GM23248 (cell line): ENCODE results near the gene KCTD8. TPM values are rescaled to one million over a fixed set of nuclear protein-coding genes. Genes with fewer than 3 reads are reported as not detected.

ENCODE experiments used
- DNase-seq: peaks from one replicate; pipeline ENCODE4 v3.0.0-alpha.2; 2015
- H2AFZ ChIP-seq: fragments of 200-600 bp; sonication (generic); 2 replicates; pipeline ENCODE4 v1.6.1; 2016; ENCODE audit warnings: antibody characterized with exemption
- H3F3A ChIP-seq: fragments of 200-600 bp; sonication (generic); 2 replicates; pipeline ENCODE4 v1.6.1; 2016; ENCODE audit warnings: mild to moderate bottlenecking, antibody characterized with exemption, mixed run types; ENCODE audit not compliant: insufficient read depth
- H3K27ac ChIP-seq: fragments of 200-600 bp; sonication (generic); 2 replicates; pipeline ENCODE4 v1.5.1; 2016; ENCODE audit warnings: mild to moderate bottlenecking
- H3K27me3 ChIP-seq: fragments of 200-600 bp; sonication (generic); replicated peaks from 2 replicates; pipeline ENCODE4 v1.6.1; 2016; ENCODE audit warnings: mild to moderate bottlenecking; ENCODE audit not compliant: insufficient read depth
- H3K36me3 ChIP-seq: fragments of 200-600 bp; sonication (generic); 2 replicates; pipeline ENCODE4 v1.6.1; 2016; ENCODE audit warnings: low read depth, mild to moderate bottlenecking
- H3K4me1 ChIP-seq: fragments of 200-600 bp; sonication (generic); 2 replicates; pipeline ENCODE4 v1.6.1; 2016; ENCODE audit warnings: mild to moderate bottlenecking; ENCODE audit not compliant: insufficient read depth
- H3K4me2 ChIP-seq: fragments of 200-600 bp; sonication (generic); one replicate; pipeline ENCODE4 v1.6.1; 2016; ENCODE audit warnings: mild to moderate bottlenecking; ENCODE audit not compliant: unreplicated experiment
- H3K4me3 ChIP-seq: fragments of 200-600 bp; sonication (generic); 2 replicates; pipeline ENCODE4 v1.5.1; 2016; ENCODE audit warnings: mild to moderate bottlenecking
- H3K79me2 ChIP-seq: fragments of 200-600 bp; sonication (generic); 2 replicates; pipeline ENCODE4 v1.6.1; 2016; ENCODE audit warnings: mild to moderate bottlenecking; ENCODE audit not compliant: insufficient read depth
- H3K9ac ChIP-seq: fragments of 200-600 bp; sonication (generic); 2 replicates; pipeline ENCODE4 v1.6.1; 2016; ENCODE audit warnings: mild to moderate bottlenecking
- H3K9me2 ChIP-seq: fragments of 200-600 bp; sonication (generic); 2 replicates; pipeline ENCODE4 v1.6.1; 2016; ENCODE audit warnings: mixed run types, mild to moderate bottlenecking, moderate library complexity; ENCODE audit not compliant: insufficient read depth
- H3K9me3 ChIP-seq: fragments of 200-600 bp; sonication (generic); one replicate; pipeline ENCODE4 v1.6.1; 2017; ENCODE audit warnings: low read depth
- H4K20me1 ChIP-seq: fragments of 200-600 bp; sonication (generic); 2 replicates; pipeline ENCODE4 v1.6.0; 2016; ENCODE audit not compliant: insufficient read depth
- EZH2 ChIP-seq: fragments of 200-600 bp; sonication (generic); IDR thresholded peaks from 2 replicates; pipeline ENCODE4 v1.6.1; 2018; ENCODE audit warnings: antibody characterized with exemption, mild to moderate bottlenecking; ENCODE audit not compliant: insufficient read depth, poor library complexity, severe bottlenecking
- EZH2phosphoT487 ChIP-seq: fragments of 200-600 bp; sonication (generic); IDR thresholded peaks from 2 replicates; pipeline ENCODE4 v1.6.1; 2018; ENCODE audit warnings: antibody characterized with exemption, moderate library complexity, mild to moderate bottlenecking, low read depth; ENCODE audit not compliant: insufficient read depth
- WGBS, 2 experiments: methylation state at CpG; one replicate each; pipeline ENCODE4 v1.1.6; 2015 to 2017; ENCODE audit warnings: low lambda C conversion rate in 2 of 2, low coverage in 1 of 2; ENCODE audit errors: missing lambda C conversion rate in 2 of 2; 5-methylcytosine and 5-hydroxymethylcytosine counted together
- in situ Hi-C: fragments of 300-500 bp; cut with MboI; formaldehyde crosslinking; loops from 2 replicates; pipeline ENCODE4 v1.15.0; 2020
- polyA plus RNA-seq: library from polyadenylated mRNA; unstranded; fragments of >200 nt; fragmentation: Nextera tagmentation; extraction: Ambion mirVana; gene quantifications from 2 replicates; pipeline ENCODE4 v1.2.1, GENCODE V29; 2016
- total RNA-seq: library from RNA; depleted of rRNA; stranded (reverse); fragments of >200 nt; shearing (Covaris generic); gene quantifications from 2 replicates; pipeline ENCODE4 v1.2.3, GENCODE V29; 2014

The KCTD8 gene
- total and polyA plus RNA-seq, 2 experiments from 2014 or later: not detected

- Histone ChIP-seq H3K36me3 (no peaks in the 10 kb centered on the region), H3K4me1 (no peaks in the 10 kb centered on the region), H3F3A (no peaks in the 10 kb centered on the region), H2AFZ (no peak overlapping the region), H3K27me3 (no peaks in the 10 kb centered on the region), H3K27ac (no peak overlapping the region), H3K9me2 (no peaks in the 10 kb centered on the region), H3K9me3 (no peaks in the 10 kb centered on the region), H3K4me2 (no peak overlapping the region), H3K79me2 (no peaks in the 10 kb centered on the region), H4K20me1 (no peaks in the 10 kb centered on the region), H3K9ac (no peak overlapping the region), H3K4me3 (no peak overlapping the region)
- in situ Hi-C loops: no loop called here
- DNase-seq: no peak
- no peak for TF ChIP-seq EZH2phosphoT487
- no peak for TF ChIP-seq EZH2
Measured at GRCh38 chr4:44479731-44480130, 31.1 kb upstream of the KCTD8 start.

- no peaks in the 10 kb centered on the region for H3K9me3 ChIP-seq
- H3K27me3 ChIP-seq: no peaks in the 10 kb centered on the region
- H3K9ac ChIP-seq: no peak overlapping the region
- DNase-seq: no peak
- TF ChIP-seq EZH2 (no peak), EZH2phosphoT487 (no peak)
- no peak overlapping the region for H3K4me3 ChIP-seq
- no peaks in the 10 kb centered on the region for H3K9me2 ChIP-seq
- in situ Hi-C loops: no loop called here
- no peaks in the 10 kb centered on the region for H3K4me1 ChIP-seq
- H2AFZ ChIP-seq: no peak overlapping the region
- H4K20me1 ChIP-seq: no peaks in the 10 kb centered on the region
- H3K79me2 ChIP-seq: no peaks in the 10 kb centered on the region
- H3K4me2 ChIP-seq: no peak overlapping the region
- no peak overlapping the region for H3K27ac ChIP-seq
- no peaks in the 10 kb centered on the region for H3F3A ChIP-seq
- H3K36me3 ChIP-seq: no peaks in the 10 kb centered on the region
- WGBS, 2 experiments: 0 to 6% methylated on average over 1 of the region's 1 CpG
Measured at GRCh38 chr4:44462259-44462658, 13.7 kb upstream of the KCTD8 start.

DNA sequence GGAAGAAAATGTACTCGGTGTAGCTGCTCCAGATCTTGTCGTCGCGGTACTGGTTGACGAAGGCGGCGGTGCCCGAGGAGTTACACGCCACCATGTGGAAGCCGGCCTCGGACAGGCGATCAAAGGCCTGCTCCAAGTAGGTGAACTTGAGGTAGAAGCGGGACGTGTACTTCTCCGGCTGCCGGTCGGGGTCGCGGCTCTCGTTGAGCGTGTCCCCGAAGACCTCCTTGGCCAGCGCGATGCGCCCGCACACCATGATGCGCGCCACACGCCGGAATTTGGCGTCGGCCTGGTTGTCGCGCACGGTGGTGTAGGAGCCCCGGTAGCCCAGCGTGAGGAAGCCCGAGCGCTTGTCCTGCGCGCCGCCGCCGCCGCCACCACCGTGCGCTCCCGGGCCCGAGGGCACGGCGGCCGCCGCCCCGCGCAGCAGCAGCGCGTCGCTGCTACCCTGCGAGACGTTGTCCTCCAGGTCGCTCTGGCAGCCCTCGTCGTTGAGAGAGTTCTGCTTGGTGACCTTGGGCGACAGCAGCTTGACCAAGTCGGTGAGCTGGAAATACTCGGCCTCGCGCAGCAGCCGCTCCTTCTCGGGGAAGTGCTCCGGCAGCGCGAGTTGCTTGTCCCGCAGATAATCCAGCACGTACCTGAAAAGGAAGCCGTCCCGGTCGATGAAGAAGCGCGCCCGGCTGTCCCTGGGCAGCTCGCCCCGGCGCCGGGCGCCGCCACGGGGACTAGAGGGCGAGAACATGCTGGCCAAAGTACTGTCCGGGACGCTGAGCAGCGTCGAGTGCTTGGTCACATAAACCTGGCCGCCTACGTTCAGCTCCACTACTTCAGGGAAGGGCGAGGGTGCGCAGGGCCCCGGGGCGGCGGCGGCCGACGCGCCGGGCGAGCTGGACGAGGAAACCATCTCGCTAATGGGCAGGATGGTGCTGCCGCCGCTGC, 775 bp downstream of the KCTD8 start:
- 0 out of 2 replicates have a peak, but pooled peaks have one; percentile 34 for TF ChIP-seq EZH2phosphoT487
- TF ChIP-seq EZH2: peak; percentile 49
- Histone ChIP-seq H3F3A (no peaks in the 10 kb centered on the region), H3K9me3 (no peaks in the 10 kb centered on the region), H3K9me2 (no peaks in the 10 kb centered on the region), H3K27ac (no peak overlapping the region), H3K36me3 (no peaks in the 10 kb centered on the region), H2AFZ (peak overlapping the region; percentile 85), H3K4me3 (peak overlapping the region; percentile 71), H3K4me1 (0 out of 2 replicates have a peak, but pooled peaks cover 4% of the 10 kb centered on the region), H3K27me3 (peaks cover 43% of the 10 kb centered on the region), H4K20me1 (no peaks in the 10 kb centered on the region), H3K4me2 (peak overlapping the region; percentile 89), H3K79me2 (no peaks in the 10 kb centered on the region), H3K9ac (no peak overlapping the region)
- in situ Hi-C loops: no loop called here
- peak; percentile 14 for DNase-seq
- WGBS, 2 experiments: 2 to 3% methylated on average over 96 to 101 of the region's 110 CpGs

- TF ChIP-seq EZH2phosphoT487 (no peak), EZH2 (no peak)
- Histone ChIP-seq H3K4me2 (no peak overlapping the region), H3K4me3 (no peak overlapping the region), H3K79me2 (no peaks in the 10 kb centered on the region), H3F3A (no peaks in the 10 kb centered on the region), H3K9ac (no peak overlapping the region), H3K36me3 (no peaks in the 10 kb centered on the region), H3K9me3 (no peaks in the 10 kb centered on the region), H2AFZ (no peak overlapping the region), H3K9me2 (no peaks in the 10 kb centered on the region), H3K4me1 (0 out of 2 replicates have a peak, but pooled peaks cover 4% of the 10 kb centered on the region), H4K20me1 (no peaks in the 10 kb centered on the region), H3K27me3 (peaks cover 43% of the 10 kb centered on the region), H3K27ac (no peak overlapping the region)
- no peak for DNase-seq
- 1 to 2% methylated on average over 31 to 32 of the region's 32 CpGs for WGBS, 2 experiments
- in situ Hi-C loops: no loop called here
Measured at GRCh38 chr4:44446801-44447562, 1.6 kb downstream of the KCTD8 start.
